ELR (cell line): ENCODE results near the gene AIF1L.

Experiments used
- DNase-seq: peaks from one replicate; pipeline ENCODE4 v3.0.0-alpha.2; 2015; ENCODE audit warnings: low read depth

Gene AIF1L

GRCh38 chr9:131167936-131168335 is 71.6 kb downstream of the AIF1L start:
- DNase-seq, result no peak

- DNase-seq, result no peak
Measured at GRCh38 chr9:131169563-131170240, 73.4 kb downstream of the AIF1L start.
